Vagina (tissue), 2 donors: ENCODE results near the gene EIF3D.

ENCODE experiments used
- POLR2A ChIP-seq, 2 donors: fragments of 450-650 bp; IDR thresholded peaks; one replicate each; pipeline ENCODE4 v1.6.1; 2017; ENCODE audit warnings: antibody characterized with exemption in 2 of 2, mild to moderate bottlenecking in 2 of 2, moderate library complexity in 2 of 2
- TF ChIP-seq, protein P1 (sequence below), 3 experiments: fragments of 450-650 bp in 2 of 3; fragments of 200-600 bp in 1 of 3; sonication (generic) in 1 of 3; IDR thresholded peaks; one replicate each; pipeline ENCODE4 v1.5.1; 2017 to 2019; ENCODE audit warnings: antibody characterized with exemption in 3 of 3, mild to moderate bottlenecking in 2 of 3, moderate library complexity in 2 of 3

DNA sequence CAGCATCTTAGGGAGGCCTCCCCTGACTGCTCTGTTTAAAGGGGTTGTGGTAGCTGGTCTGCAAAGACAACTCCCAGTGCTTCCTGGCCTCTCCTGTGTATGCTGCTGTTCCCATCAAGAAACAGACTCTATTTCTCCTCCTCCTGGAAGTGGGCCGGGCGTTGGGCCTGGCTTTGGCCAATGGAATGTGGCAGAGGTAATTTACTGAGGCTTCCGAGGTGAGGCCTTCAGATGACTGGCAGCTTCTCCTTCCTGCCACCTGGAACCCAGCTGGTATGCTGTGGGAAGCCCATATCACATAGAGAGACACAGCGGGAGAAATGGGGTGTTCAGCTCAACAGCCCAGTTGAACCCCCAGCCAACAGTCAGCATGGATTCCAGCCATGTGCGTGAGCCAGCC, 25.1 kb upstream of the EIF3D start:
- TF ChIP-seq POLR2A (IDR thresholded peaks at IDR 0.05), result no peak
- TF ChIP-seq, protein P1, sequence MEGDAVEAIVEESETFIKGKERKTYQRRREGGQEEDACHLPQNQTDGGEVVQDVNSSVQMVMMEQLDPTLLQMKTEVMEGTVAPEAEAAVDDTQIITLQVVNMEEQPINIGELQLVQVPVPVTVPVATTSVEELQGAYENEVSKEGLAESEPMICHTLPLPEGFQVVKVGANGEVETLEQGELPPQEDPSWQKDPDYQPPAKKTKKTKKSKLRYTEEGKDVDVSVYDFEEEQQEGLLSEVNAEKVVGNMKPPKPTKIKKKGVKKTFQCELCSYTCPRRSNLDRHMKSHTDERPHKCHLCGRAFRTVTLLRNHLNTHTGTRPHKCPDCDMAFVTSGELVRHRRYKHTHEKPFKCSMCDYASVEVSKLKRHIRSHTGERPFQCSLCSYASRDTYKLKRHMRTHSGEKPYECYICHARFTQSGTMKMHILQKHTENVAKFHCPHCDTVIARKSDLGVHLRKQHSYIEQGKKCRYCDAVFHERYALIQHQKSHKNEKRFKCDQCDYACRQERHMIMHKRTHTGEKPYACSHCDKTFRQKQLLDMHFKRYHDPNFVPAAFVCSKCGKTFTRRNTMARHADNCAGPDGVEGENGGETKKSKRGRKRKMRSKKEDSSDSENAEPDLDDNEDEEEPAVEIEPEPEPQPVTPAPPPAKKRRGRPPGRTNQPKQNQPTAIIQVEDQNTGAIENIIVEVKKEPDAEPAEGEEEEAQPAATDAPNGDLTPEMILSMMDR (IDR thresholded peaks at IDR 0.05), result no peak
